Thyroid gland (tissue), 4 donors: ENCODE data around the gene LYRM9.
"Not testable (repeated sequence)": the region's sequence is repeated elsewhere in the genome, so short reads cannot be mapped to it uniquely, and the experiment has no call there.

Source experiments
- POLR2A ChIP-seq, 2 donors: fragments of 450-650 bp; IDR thresholded peaks; one replicate each; pipeline ENCODE4 v1.6.1; 2017; ENCODE audit warnings: antibody characterized with exemption in 2 of 2, mild to moderate bottlenecking in 2 of 2, moderate library complexity in 1 of 2
- TF ChIP-seq, protein P1 (sequence below), 6 experiments: fragments of 200-600 bp in 3 of 6; fragments of 450-650 bp in 3 of 6; sonication (generic) in 3 of 6; IDR thresholded peaks; one replicate each; pipeline ENCODE4 v1.5.1; 2016 to 2019; ENCODE audit warnings: antibody characterized with exemption in 6 of 6, mild to moderate bottlenecking in 2 of 6, inconsistent platforms in 1 of 6, moderate library complexity in 1 of 6

DNA sequence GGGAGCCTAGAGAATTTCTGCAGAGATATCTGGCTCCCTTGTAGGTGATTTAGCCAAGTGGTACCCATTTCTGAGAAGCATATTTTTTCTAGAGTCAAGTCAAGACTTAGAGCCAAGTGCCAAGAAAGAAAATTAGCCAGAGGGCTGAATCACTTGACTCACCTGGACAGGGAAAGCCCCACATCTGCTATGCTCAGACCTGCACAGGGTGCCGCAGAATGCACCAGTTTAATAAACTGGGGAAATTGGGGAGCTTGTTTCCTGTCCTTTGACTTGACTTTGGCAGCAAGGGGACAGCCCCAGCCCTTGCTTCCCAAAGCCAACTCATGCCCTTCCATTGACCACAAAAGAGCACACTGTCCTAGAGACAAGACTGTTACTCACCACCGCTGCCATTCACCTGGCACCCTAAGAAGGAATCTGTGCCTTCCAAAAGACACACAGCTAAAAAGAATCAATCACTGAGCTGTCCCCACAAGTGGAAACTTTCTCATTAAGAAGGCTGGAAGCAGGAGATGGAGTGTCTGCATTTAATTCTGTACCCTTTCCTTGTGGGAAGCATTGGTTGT lies 63.9 kb downstream of the LYRM9 start:
- TF ChIP-seq, protein P1, sequence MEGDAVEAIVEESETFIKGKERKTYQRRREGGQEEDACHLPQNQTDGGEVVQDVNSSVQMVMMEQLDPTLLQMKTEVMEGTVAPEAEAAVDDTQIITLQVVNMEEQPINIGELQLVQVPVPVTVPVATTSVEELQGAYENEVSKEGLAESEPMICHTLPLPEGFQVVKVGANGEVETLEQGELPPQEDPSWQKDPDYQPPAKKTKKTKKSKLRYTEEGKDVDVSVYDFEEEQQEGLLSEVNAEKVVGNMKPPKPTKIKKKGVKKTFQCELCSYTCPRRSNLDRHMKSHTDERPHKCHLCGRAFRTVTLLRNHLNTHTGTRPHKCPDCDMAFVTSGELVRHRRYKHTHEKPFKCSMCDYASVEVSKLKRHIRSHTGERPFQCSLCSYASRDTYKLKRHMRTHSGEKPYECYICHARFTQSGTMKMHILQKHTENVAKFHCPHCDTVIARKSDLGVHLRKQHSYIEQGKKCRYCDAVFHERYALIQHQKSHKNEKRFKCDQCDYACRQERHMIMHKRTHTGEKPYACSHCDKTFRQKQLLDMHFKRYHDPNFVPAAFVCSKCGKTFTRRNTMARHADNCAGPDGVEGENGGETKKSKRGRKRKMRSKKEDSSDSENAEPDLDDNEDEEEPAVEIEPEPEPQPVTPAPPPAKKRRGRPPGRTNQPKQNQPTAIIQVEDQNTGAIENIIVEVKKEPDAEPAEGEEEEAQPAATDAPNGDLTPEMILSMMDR (IDR thresholded peaks at IDR 0.05) = not testable (repeated sequence)
- TF ChIP-seq POLR2A (IDR thresholded peaks at IDR 0.05) = not testable (repeated sequence)
